ENCODE measurements around the gene KCND2. TPM values are rescaled to one million over a fixed set of nuclear protein-coding genes. Genes with fewer than 3 reads are reported as not detected.

The KCND2 gene
- total RNA-seq, 1 donor from 2014 or later, result 3.7 TPM

- no peak overlapping the region for H3K27ac Mint-ChIP-seq
- no peaks in the 10 kb centered on the region for H3K4me1 Mint-ChIP-seq
- H3K9me3 Mint-ChIP-seq, result no peaks in the 10 kb centered on the region
- no peak overlapping the region for H3K4me3 Mint-ChIP-seq
- TF ChIP-seq CTCF (IDR thresholded peaks at IDR 0.05; ENCODE audit: unreplicated experiment), result no peak
- H3K27me3 Mint-ChIP-seq (ENCODE audit: low read depth), result no peaks in the 10 kb centered on the region
- DNase-seq (ENCODE audit: low spot score in 2 of 2, unreplicated experiment in 2 of 2), result no peak
- H3K36me3 Mint-ChIP-seq, result no peaks in the 10 kb centered on the region
These were observed 266.3 kb downstream of the KCND2 start for GRCh38 chr7:120539321-120539720.

DNA sequence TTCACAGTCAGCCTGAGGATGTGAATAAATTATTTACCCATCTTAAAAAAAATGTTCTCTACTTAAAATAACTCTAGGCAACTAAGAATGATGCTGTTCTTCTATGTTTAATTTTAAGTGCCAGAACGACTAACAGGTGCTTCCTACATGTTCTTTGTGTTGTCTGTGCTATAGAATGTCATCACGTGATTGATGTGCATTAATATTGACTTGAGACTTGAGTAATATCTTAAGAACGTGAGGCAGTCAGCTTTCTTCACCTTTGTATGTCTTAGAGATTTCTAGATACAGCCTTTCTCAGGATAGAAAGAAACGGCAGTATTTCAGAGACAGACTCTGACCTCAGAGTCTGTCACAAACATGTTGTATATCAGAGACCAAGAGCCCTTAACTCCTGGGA, 274.6 kb downstream of the KCND2 start:
- no peak for TF ChIP-seq CTCF (IDR thresholded peaks at IDR 0.05; ENCODE audit: unreplicated experiment)
- H3K27me3 Mint-ChIP-seq (ENCODE audit: low read depth), result peaks cover 4% of the 10 kb centered on the region
- H3K27ac Mint-ChIP-seq, result no peak overlapping the region

GRCh38 chr7:120550494-120551048, 277.6 kb downstream of the KCND2 start:
- TF ChIP-seq CTCF (IDR thresholded peaks at IDR 0.05; ENCODE audit: unreplicated experiment), result no peak
- Mint-ChIP-seq H3K4me1 (peaks cover 29% of the 10 kb centered on the region), H3K4me3 (no peak overlapping the region), H3K36me3 (no peaks in the 10 kb centered on the region), H3K27ac (no peak overlapping the region), H3K9me3 (no peaks in the 10 kb centered on the region), H3K27me3 (ENCODE audit: low read depth) (peaks cover 4% of the 10 kb centered on the region)
- no peak for DNase-seq (ENCODE audit: low spot score in 2 of 2, unreplicated experiment in 2 of 2)

More for the DNA sequence above, 274.6 kb downstream of the KCND2 start:
- H3K9me3 Mint-ChIP-seq, result no peaks in the 10 kb centered on the region
- H3K4me3 Mint-ChIP-seq, result no peak overlapping the region
- H3K36me3 Mint-ChIP-seq, result no peaks in the 10 kb centered on the region
- no peak for DNase-seq (ENCODE audit: low spot score in 2 of 2, unreplicated experiment in 2 of 2)
- H3K4me1 Mint-ChIP-seq, result peaks cover 13% of the 10 kb centered on the region

DNA sequence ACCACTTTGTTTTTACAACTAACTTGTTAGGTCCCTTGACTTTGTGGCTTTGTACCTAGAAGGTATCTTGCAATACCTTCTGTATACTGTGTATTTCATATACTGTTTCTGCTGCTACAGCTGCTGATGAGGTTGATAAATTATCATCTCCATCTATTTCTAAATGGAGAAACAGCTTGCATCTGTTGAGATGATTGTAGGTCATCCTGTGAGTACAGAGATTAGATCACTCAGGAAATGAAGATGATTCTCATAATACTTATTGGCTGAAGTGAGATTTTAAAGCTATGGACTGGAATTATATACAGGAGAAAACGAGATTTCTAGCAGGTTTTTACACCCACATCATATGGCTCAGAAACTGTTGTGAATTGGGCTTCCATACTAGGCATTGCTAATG, 280.5 kb downstream of the KCND2 start:
- H3K9me3 Mint-ChIP-seq, result no peaks in the 10 kb centered on the region
- H3K27me3 Mint-ChIP-seq (ENCODE audit: low read depth), result peaks cover 2% of the 10 kb centered on the region
- H3K4me3 Mint-ChIP-seq, result no peak overlapping the region
- H3K4me1 Mint-ChIP-seq, result peaks cover 35% of the 10 kb centered on the region
- DNase-seq (ENCODE audit: low spot score in 2 of 2, unreplicated experiment in 2 of 2), result no peak
- no peaks in the 10 kb centered on the region for H3K36me3 Mint-ChIP-seq
- no peak overlapping the region for H3K27ac Mint-ChIP-seq
- no peak for TF ChIP-seq CTCF (IDR thresholded peaks at IDR 0.05; ENCODE audit: unreplicated experiment)

DNA sequence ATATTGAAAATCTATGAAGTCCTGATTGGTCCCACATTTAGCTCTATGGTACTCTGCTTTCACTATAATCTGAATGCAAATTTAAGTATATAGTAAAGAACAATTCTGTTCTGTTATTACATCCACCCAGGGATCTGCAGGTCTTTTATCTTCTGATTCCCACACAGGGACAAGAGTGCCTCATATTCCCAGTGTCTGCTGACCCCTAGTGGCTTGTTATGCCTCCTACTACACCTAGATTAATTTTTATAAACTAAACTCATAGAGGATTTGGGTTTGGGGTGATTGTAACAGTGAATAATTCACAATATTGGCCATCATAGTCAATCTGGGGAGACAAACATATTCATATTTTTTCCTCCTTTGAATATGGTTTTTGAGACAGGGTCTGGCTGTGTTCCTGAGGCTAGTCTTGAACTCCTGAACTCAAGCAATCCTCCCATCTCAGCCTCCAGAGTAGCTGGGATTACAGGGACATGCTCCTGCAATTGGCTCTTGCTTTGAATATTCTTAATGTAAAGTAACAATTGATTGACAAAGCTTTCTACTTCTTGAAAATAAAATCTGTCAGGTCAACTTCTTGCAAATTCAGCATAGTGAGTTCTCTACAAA, 282.1 kb downstream of the KCND2 start:
- peak; percentile 24 to 55 for DNase-seq (ENCODE audit: low spot score in 2 of 2, unreplicated experiment in 2 of 2)
- H3K9me3 Mint-ChIP-seq, result no peaks in the 10 kb centered on the region
- peak; percentile 70 for TF ChIP-seq CTCF (IDR thresholded peaks at IDR 0.05; ENCODE audit: unreplicated experiment)
- H3K4me3 Mint-ChIP-seq, result no peak overlapping the region
- no peaks in the 10 kb centered on the region for H3K27me3 Mint-ChIP-seq (ENCODE audit: low read depth)
- H3K4me1 Mint-ChIP-seq, result peaks cover 35% of the 10 kb centered on the region
- no peaks in the 10 kb centered on the region for H3K36me3 Mint-ChIP-seq
- H3K27ac Mint-ChIP-seq, result no peak overlapping the region
